Esophagus muscularis mucosa (tissue), 4 donors: ENCODE measurements around the gene MAD1L1. TPM values are rescaled to one million over a fixed set of nuclear protein-coding genes. Genes with fewer than 3 reads are reported as not detected.

Source experiments
- DNase-seq: peaks from one replicate; pipeline ENCODE4 v3.0.0-alpha.2; 2017; ENCODE audit errors: extremely low spot score
- H3K27ac ChIP-seq, 4 donors: fragments of 200-600 bp; sonication (generic); replicated peaks in 1 of 4; 1 replicate in 3 of 4; 2 replicates in 1 of 4; pipeline ENCODE4 v1.5.1; 2016 to 2019; ENCODE audit warnings: mild to moderate bottlenecking in 1 of 4
- H3K27me3 ChIP-seq, 4 donors: fragments of 200-600 bp; sonication (generic); one replicate each; pipeline versions ENCODE4 v1.5.1 to v1.6.0; 2016 to 2019
- H3K36me3 ChIP-seq, 4 donors: fragments of 200-600 bp; sonication (generic); one replicate each; pipeline ENCODE4 v1.5.1; 2016 to 2019
- H3K4me1 ChIP-seq, 4 donors: fragments of 200-600 bp; sonication (generic); one replicate each; pipeline ENCODE4 v1.5.1; 2016 to 2019
- H3K4me3 ChIP-seq, 4 donors: fragments of 200-600 bp; sonication (generic); 1 replicate in 2 of 4; 2 replicates in 2 of 4; pipeline ENCODE4 v1.5.1; 2016 to 2019; ENCODE audit warnings: mild to moderate bottlenecking in 4 of 4, moderate library complexity in 1 of 4
- H3K9me3 ChIP-seq, 4 donors: fragments of 200-600 bp; sonication (generic); 1 replicate in 3 of 4; 2 replicates in 1 of 4; pipeline ENCODE4 v1.5.1; 2016 to 2019
- EP300 ChIP-seq: sonication (generic); formaldehyde crosslinking; IDR thresholded peaks from one replicate; pipeline ENCODE4 v1.6.1; 2017; ENCODE audit warnings: antibody characterized with exemption
- POLR2A ChIP-seq: fragments of 450-650 bp; IDR thresholded peaks from one replicate; pipeline ENCODE4 v1.6.1; 2017; ENCODE audit warnings: antibody characterized with exemption, moderate library complexity, mild to moderate bottlenecking, low read depth
- POLR2AphosphoS5 ChIP-seq, 2 donors: sonication (generic); formaldehyde crosslinking; IDR thresholded peaks; one replicate each; pipeline ENCODE4 v1.6.1; 2017; ENCODE audit warnings: antibody characterized with exemption in 2 of 2
- WGBS: methylation state at CpG from one replicate; pipeline ENCODE4 v1.1.5; 2018; 5-methylcytosine and 5-hydroxymethylcytosine counted together
- intact Hi-C: fragments of 100-400 bp; cut with DNase I; formaldehyde crosslinking; loops from one replicate; pipeline ENCODE4 v1.15.1; 2023
- total RNA-seq, 4 donors: library from RNA; depleted of rRNA; stranded (reverse); fragments of >200 nt; gene quantifications; one replicate each; pipeline versions ENCODE4 v1.1.0 to v1.2.1, GENCODE V29; 2016
- TF ChIP-seq, protein P1 (sequence below), 3 experiments: fragments of 200-600 bp in 2 of 3; fragments of 450-650 bp in 1 of 3; sonication (generic) in 2 of 3; IDR thresholded peaks; one replicate each; pipeline ENCODE4 v1.5.1; 2017 to 2019; ENCODE audit warnings: antibody characterized with exemption in 3 of 3, mild to moderate bottlenecking in 2 of 3, moderate library complexity in 1 of 3

Gene MAD1L1
- total RNA-seq, 4 donors from 2014 or later = 22.2 to 33.1 (median 29.5) TPM

DNA sequence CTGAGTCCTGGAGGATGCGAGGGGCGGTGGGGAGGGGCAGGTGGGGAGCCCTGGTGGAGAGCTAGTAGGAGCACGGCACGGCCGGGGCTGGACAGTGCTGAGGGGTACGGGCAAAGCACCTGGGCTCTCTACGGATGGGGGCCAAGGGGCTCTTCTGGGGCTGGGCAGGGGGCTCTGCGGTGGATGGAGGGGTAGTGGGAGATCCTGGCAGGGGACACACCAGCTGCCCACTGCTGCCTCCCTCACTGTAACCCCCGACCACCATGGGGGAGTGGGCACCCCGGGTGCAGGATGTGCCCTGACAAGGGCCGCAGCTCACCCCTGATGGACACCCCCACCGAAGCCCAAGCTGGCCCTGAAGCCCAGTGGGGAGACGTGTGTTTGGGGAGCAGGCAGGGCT is 359.3 kb downstream of the MAD1L1 start:
- Histone ChIP-seq H3K27me3 (no peaks in the 10 kb centered on the region), H3K36me3 (no peaks in the 10 kb centered on the region), H3K27ac (no peak overlapping the region), H3K4me3 (no peak overlapping the region), H3K9me3 (peaks cover 0 to 8% (median 0%) of the 10 kb centered on the region in 4 donors), H3K4me1 (no peaks in the 10 kb centered on the region)
- DNase-seq = no peak
- intact Hi-C loops = no loop called here
- WGBS = 98% methylated on average over 7 of the region's 13 CpGs
- TF ChIP-seq EP300 (no peak), POLR2AphosphoS5 (IDR thresholded peaks at IDR 0.05) (no peak), POLR2A (no peak)
- TF ChIP-seq, protein P1, sequence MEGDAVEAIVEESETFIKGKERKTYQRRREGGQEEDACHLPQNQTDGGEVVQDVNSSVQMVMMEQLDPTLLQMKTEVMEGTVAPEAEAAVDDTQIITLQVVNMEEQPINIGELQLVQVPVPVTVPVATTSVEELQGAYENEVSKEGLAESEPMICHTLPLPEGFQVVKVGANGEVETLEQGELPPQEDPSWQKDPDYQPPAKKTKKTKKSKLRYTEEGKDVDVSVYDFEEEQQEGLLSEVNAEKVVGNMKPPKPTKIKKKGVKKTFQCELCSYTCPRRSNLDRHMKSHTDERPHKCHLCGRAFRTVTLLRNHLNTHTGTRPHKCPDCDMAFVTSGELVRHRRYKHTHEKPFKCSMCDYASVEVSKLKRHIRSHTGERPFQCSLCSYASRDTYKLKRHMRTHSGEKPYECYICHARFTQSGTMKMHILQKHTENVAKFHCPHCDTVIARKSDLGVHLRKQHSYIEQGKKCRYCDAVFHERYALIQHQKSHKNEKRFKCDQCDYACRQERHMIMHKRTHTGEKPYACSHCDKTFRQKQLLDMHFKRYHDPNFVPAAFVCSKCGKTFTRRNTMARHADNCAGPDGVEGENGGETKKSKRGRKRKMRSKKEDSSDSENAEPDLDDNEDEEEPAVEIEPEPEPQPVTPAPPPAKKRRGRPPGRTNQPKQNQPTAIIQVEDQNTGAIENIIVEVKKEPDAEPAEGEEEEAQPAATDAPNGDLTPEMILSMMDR (IDR thresholded peaks at IDR 0.05) = no peak

DNA sequence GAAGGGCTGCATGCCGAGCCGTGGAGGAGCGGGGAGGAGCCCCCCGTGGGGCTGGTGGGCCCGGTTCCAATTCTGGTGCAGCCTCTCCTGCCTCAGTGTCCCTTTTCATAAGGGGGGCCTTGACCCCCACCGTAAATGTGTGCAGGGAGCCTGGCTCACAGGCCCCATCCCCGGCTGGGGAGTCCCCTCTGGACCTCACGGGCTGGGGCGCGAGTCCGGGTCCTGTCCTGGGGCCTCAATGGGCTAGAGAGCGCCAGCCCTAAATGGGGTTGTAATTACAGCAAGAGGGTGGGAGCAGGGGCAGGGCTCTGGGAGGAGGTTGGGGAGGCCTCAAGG is 359.7 kb downstream of the MAD1L1 start:
- 91% methylated on average over 12 of the region's 12 CpGs for WGBS
- Histone ChIP-seq H3K36me3 (no peaks in the 10 kb centered on the region), H3K9me3 (peaks cover 0 to 4% (median 0%) of the 10 kb centered on the region in 4 donors), H3K4me1 (no peaks in the 10 kb centered on the region), H3K27ac (no peak overlapping the region), H3K27me3 (no peaks in the 10 kb centered on the region), H3K4me3 (no peak overlapping the region)
- no peak for DNase-seq
- intact Hi-C loops = no loop called here
- TF ChIP-seq POLR2AphosphoS5 (IDR thresholded peaks at IDR 0.05) (no peak), EP300 (no peak), POLR2A (no peak)
- TF ChIP-seq, protein P1 (IDR thresholded peaks at IDR 0.05) = no peak

DNA sequence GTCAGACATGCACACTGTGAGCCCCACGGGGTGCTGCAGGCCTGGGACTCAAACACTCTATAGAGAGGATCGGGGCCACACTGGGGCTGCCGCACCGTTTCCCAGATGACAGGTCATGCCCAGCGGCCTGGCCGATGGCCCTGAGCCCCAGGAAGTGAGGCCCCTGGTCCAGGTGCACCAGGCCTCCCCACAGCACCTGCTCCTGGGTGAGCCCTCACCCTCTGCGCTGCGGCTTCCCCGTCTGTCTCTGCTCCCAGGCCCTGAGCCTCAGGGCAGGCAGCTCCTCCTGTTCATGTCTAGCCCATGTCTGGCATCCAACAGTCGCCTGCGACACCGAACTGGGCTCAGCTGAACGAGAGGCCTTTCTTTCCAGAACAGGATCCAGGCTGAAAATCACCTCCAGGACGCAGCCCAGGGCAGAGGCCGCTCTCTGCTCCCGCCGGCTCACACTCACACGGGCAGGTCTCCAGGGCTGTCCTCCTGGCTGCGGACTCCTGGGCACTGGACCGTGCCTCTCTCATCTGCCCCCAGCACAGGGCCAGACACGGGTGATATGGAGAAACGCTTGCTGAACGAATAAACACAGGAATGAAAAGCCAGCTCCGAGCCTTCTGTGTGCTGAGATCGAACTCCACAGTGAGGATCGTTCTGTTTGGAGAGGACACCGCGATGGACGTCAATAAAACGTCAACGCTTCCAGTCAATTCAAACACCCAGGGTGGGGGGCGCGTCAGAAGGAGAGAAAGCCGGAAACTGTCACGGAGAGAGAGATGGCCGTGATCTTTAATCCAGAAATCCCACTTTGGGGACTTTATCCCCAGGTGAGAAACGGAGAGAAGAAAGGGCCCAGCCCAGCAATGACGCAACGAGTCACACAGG is 360.3 kb downstream of the MAD1L1 start:
- 90% methylated on average over 35 of the region's 39 CpGs for WGBS
- H3K36me3 ChIP-seq = no peaks in the 10 kb centered on the region

DNA sequence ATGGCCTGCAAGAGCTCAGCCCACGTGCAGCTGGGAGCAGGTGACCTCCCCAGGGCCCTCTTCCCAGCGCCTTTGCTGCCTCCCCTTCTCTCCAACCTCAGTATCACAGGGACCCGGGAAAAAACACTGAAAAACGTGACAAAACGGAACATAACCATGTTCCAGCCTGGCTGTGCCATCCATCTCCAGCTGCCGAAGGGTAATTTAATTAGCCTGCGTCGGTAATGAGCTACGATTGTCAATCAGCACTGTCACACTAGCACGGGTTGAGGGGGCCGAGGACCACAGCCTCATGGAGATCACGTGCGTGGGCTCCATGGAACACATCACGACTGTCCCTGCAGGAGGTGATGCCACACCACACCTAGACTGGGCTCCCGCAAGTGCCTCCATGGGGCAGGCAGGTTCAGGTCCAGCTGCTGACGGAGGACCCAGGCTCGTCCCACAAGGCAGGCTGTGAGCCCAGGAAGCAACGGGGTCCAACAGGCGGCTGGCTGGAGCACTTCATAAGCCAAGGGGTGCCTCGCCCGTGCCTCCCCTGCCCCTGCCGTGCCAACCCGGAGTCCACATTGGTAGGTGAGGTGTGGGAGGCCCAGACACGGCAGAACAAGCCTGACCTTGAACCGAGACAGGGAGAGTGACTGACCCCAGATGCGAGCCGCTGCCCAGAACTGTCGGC is 363.2 kb downstream of the MAD1L1 start:
- TF ChIP-seq, protein P1 (IDR thresholded peaks at IDR 0.05) = no peak
- Histone ChIP-seq H3K27ac (no peak overlapping the region), H3K36me3 (no peaks in the 10 kb centered on the region), H3K4me3 (no peak overlapping the region), H3K27me3 (no peaks in the 10 kb centered on the region), H3K9me3 (no peaks in the 10 kb centered on the region), H3K4me1 (no peaks in the 10 kb centered on the region)
- no peak for DNase-seq
- intact Hi-C loops = no loop called here
- WGBS = 93% methylated on average over 27 of the region's 28 CpGs

More for the DNA sequence above, 360.3 kb downstream of the MAD1L1 start:
- TF ChIP-seq EP300 (no peak), POLR2AphosphoS5 (IDR thresholded peaks at IDR 0.05) (no peak), POLR2A (no peak)
- TF ChIP-seq, protein P1 (IDR thresholded peaks at IDR 0.05) = no peak
- H3K27ac ChIP-seq = no peak overlapping the region
- no peaks in the 10 kb centered on the region for H3K27me3 ChIP-seq
- intact Hi-C loops = no loop called here
- no peaks in the 10 kb centered on the region for H3K4me1 ChIP-seq
- no peaks in the 10 kb centered on the region for H3K9me3 ChIP-seq
- no peak overlapping the region for H3K4me3 ChIP-seq
- no peak for DNase-seq
